ENCODE measurements around the gene KLHL29. TPM values are rescaled to one million over a fixed set of nuclear protein-coding genes. Genes with fewer than 3 reads are reported as not detected.
A peak's percentile ranks its signal among the peaks of the same experiment; 100 is the strongest.

Gene KLHL29
- total and polyA plus RNA-seq, 2 donors (not counting 1 experiment from before 2014, with no cell fraction given) = 1.3 to 3.4 TPM

DNA sequence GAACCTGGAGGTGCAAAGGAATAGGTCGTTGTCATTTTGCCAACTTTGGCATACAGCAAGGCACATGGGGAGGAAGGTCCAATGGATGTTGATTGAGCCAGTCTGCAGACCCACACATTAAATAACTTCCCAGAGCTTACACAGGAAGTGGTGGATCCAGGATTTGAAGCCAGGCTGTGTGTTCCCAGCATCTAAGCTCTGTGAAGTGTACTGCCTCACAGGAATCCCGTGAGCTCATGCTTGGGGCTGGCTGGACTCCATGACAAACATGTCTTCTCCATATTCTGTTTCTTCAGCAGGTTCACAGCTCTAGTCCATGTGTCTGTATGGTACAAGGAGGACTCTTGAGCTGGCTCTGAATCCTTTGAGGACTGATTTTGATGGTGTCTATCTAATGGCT is 63.9 kb downstream of the KLHL29 start:
- Mint-ChIP-seq H3K4me3 (no peak overlapping the region), H3K4me1 (peaks cover 26% of the 10 kb centered on the region), H3K27ac (no peak overlapping the region), H3K27me3 (no peaks in the 10 kb centered on the region), H3K9me3 (ENCODE audit: insufficient read depth) (no peaks in the 10 kb centered on the region)
- no peak for DNase-seq
- Histone ChIP-seq H3K4me3 (ENCODE audit: control extremely low read depth in 1 of 5, extremely low read depth in 1 of 5, insufficient read depth in 1 of 5, low read depth in 2 of 5, low read length in 4 of 5) (no peak overlapping the region), H3K27me3 (replicated peaks in 1 of 4; ENCODE audit: control extremely low read depth in 1 of 4, control insufficient read depth in 3 of 4, insufficient read depth in 4 of 4, low read length in 3 of 4) (peaks cover 0 to 3% (median 0%) of the 10 kb centered on the region in 4 experiments), H3K36me3 (replicated peaks in 1 of 2; ENCODE audit: control extremely low read depth in 1 of 2, control insufficient read depth in 1 of 2, extremely low read depth in 1 of 2, insufficient read depth in 2 of 2, low read length in 1 of 2) (no peaks in the 10 kb centered on the region), H3K9me3 (ENCODE audit: control extremely low read depth in 1 of 3, control insufficient read depth in 2 of 3, insufficient read depth in 1 of 3, low read length in 2 of 3) (no peaks in the 10 kb centered on the region), H2AFZ (ENCODE audit: insufficient read depth, low read depth, low read length, poor library complexity, severe bottlenecking) (no peak overlapping the region), H3K9ac (ENCODE audit: low read length) (no peak overlapping the region), H3K27ac (ENCODE audit: low read length in 2 of 2) (no peak overlapping the region), H3K4me1 (ENCODE audit: control insufficient read depth in 2 of 2, insufficient read depth in 2 of 2, low read length in 2 of 2) (peaks cover 12 to 22% of the 10 kb centered on the region in 2 donors), H4K20me1 (ENCODE audit: control insufficient read depth, insufficient read depth, low read length, poor library complexity, severe bottlenecking) (no peaks in the 10 kb centered on the region), H3K4me2 (replicated peaks; ENCODE audit: low read depth, low read length, poor library complexity, severe bottlenecking) (no peak overlapping the region), H3K79me2 (ENCODE audit: control insufficient read depth, insufficient read depth, low read length) (no peaks in the 10 kb centered on the region)
- ChIA-PET POLR2A (no interaction called here), CTCF (no interaction called here)
- TF ChIP-seq CTCF (IDR thresholded peaks at IDR 0.05) = no peak
- TF ChIP-seq EZH2 (IDR thresholded peaks at IDR 0.05; ENCODE audit: borderline replicate concordance, insufficient read depth, low read depth, low read length, poor library complexity, severe bottlenecking) = no peak
- intact Hi-C loops (cut with micrococcal nuclease) = no loop called here
- WGBS (ENCODE audit: insufficient coverage) = no CpG with 5 or more reads among the region's 2 CpGs
- no peak for ATAC-seq (ENCODE audit: low read depth)

DNA sequence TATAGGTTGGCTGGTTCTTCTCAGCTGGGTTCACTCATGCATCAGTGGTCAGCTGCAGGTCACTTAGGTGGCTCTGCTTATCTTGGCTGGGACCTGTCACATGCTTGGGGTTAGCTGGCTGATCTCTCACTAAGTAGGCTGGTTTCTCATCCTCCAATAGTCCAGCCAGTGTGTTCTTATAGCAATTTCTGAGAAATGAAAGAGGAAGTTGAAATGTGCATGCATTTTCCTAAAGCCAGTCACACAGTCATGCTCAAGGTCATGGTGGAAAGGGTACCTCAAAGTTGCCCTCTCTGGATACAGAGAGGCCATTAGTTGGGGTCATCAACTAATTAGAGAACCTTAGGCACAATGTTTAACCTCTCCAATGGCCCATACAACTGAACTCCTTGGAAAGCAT is 64.4 kb downstream of the KLHL29 start:
- H3K27ac ChIP-seq (ENCODE audit: low read length in 2 of 2) = no peak overlapping the region
- ChIA-PET POLR2A (no interaction called here), CTCF (interaction anchor here (1.3 kb wide), 1 partner anchor 9 kb away, joined by 3 read pairs; no protein-coding TSS in a partner anchor)
- H3K79me2 ChIP-seq (ENCODE audit: control insufficient read depth, insufficient read depth, low read length) = no peaks in the 10 kb centered on the region
- TF ChIP-seq EZH2 (IDR thresholded peaks at IDR 0.05; ENCODE audit: borderline replicate concordance, insufficient read depth, low read depth, low read length, poor library complexity, severe bottlenecking) = no peak
- no peak for TF ChIP-seq CTCF (IDR thresholded peaks at IDR 0.05)
- Mint-ChIP-seq H3K4me3 (no peak overlapping the region), H3K27me3 (peaks cover under 1% of the 10 kb centered on the region), H3K9me3 (ENCODE audit: insufficient read depth) (no peaks in the 10 kb centered on the region), H3K4me1 (peaks cover 26% of the 10 kb centered on the region), H3K27ac (no peak overlapping the region)
- H4K20me1 ChIP-seq (ENCODE audit: control insufficient read depth, insufficient read depth, low read length, poor library complexity, severe bottlenecking) = no peaks in the 10 kb centered on the region
- no peak overlapping the region for H3K9ac ChIP-seq (ENCODE audit: low read length)
- no peak overlapping the region for H2AFZ ChIP-seq (ENCODE audit: insufficient read depth, low read depth, low read length, poor library complexity, severe bottlenecking)
- intact Hi-C loops (cut with micrococcal nuclease) = no loop called here
- no peaks in the 10 kb centered on the region for H3K9me3 ChIP-seq (ENCODE audit: control extremely low read depth in 1 of 3, control insufficient read depth in 2 of 3, insufficient read depth in 1 of 3, low read length in 2 of 3)
- H3K27me3 ChIP-seq (replicated peaks in 1 of 4; ENCODE audit: control extremely low read depth in 1 of 4, control insufficient read depth in 3 of 4, insufficient read depth in 4 of 4, low read length in 3 of 4) = peaks cover 0 to 3% (median 0%) of the 10 kb centered on the region in 4 experiments
- no peak overlapping the region for H3K4me2 ChIP-seq (replicated peaks; ENCODE audit: low read depth, low read length, poor library complexity, severe bottlenecking)
- no peak overlapping the region for H3K4me3 ChIP-seq (ENCODE audit: control extremely low read depth in 1 of 5, extremely low read depth in 1 of 5, insufficient read depth in 1 of 5, low read depth in 2 of 5, low read length in 4 of 5)
- H3K36me3 ChIP-seq (replicated peaks in 1 of 2; ENCODE audit: control extremely low read depth in 1 of 2, control insufficient read depth in 1 of 2, extremely low read depth in 1 of 2, insufficient read depth in 2 of 2, low read length in 1 of 2) = no peaks in the 10 kb centered on the region
- peaks cover 12 to 22% of the 10 kb centered on the region in 2 donors for H3K4me1 ChIP-seq (ENCODE audit: control insufficient read depth in 2 of 2, insufficient read depth in 2 of 2, low read length in 2 of 2)
- peak; percentile 19 for DNase-seq
- no peak for ATAC-seq (ENCODE audit: low read depth)

All from B cell (primary cell).